ENCODE results near the gene DNAJB11. TPM values are rescaled to one million over a fixed set of nuclear protein-coding genes. Genes with fewer than 3 reads are reported as not detected.

DNAJB11 gene
- total and polyA plus RNA-seq, 2 of the 4 experiments (the other 2 are of a cell fraction): 27.4 to 48.6 TPM

DNA sequence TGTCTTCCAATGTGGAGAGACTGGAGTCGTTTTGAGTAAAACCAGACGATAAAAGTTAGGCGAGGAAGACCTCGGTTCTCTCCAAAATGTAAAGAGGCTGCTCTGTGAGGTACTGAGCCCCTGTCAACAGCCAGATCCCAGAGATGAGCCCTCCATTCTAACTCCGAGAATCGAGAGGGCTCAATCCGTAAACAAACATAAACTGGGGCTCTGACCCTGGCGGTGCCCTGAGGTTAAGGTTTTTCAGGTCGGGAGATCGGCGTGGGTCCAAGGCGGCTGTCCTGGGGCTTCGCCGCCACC lies 3.8 kb upstream of the DNAJB11 start:
- peaks cover 24 to 35% of the 10 kb centered on the region in 2 experiments for H3K79me1 ChIP-seq (ENCODE audit: low read depth in 1 of 2, low read length in 2 of 2)
- no TSS peak for BruUV-seq (replicated peaks)
- H3K4me3 ChIP-seq (ENCODE audit: insufficient read depth, low read depth, low read length): peak overlapping the region; percentile 87
- H2BK5ac ChIP-seq (ENCODE audit: low read depth, low read length, poor library complexity, severe bottlenecking): peak overlapping the region; percentile 50
- H2BK20ac ChIP-seq (ENCODE audit: low read depth, low read length): no peak overlapping the region
- peak overlapping the region; percentile 90 for H2AK9ac ChIP-seq (replicated peaks; ENCODE audit: low read depth, low read length, poor library complexity)
- CTCF ChIA-PET: interaction anchor here (1.4 kb wide), 1 partner anchor 43 kb away, joined by 3 read pairs; no protein-coding TSS in a partner anchor
- H3K4ac ChIP-seq (ENCODE audit: low read depth, low read length): peak overlapping the region; percentile 76
- peak overlapping the region; percentile 71 for H3K14ac ChIP-seq (replicated peaks; ENCODE audit: low read depth, low read length)
- H4K91ac ChIP-seq (ENCODE audit: insufficient read depth, low read depth, low read length): peak overlapping the region; percentile 87
- H3K4me2 ChIP-seq (ENCODE audit: low read depth, low read length): peak overlapping the region; percentile 94
- peak overlapping the region; percentile 88 for H3K9ac ChIP-seq (ENCODE audit: low read depth, low read length)
- TF ChIP-seq POLR2A (IDR thresholded peaks at IDR 0.05; ENCODE audit: low read depth, low read length): no peak
- TF ChIP-seq MAFK (IDR thresholded peaks at IDR 0.05; ENCODE audit: low read depth, low read length): no peak
- TF ChIP-seq MXI1 (IDR thresholded peaks at IDR 0.05; ENCODE audit: borderline replicate concordance, low read depth, low read length): no peak
- TF ChIP-seq RCOR1 (IDR thresholded peaks at IDR 0.05; ENCODE audit: insufficient replicate concordance, low read length): no peak
- TF ChIP-seq SMC3 (IDR thresholded peaks at IDR 0.05; ENCODE audit: low read depth, low read length): no peak
- no peak for TF ChIP-seq RFX5 (IDR thresholded peaks at IDR 0.05; ENCODE audit: low read depth, low read length)
- TF ChIP-seq MAZ (IDR thresholded peaks at IDR 0.05; ENCODE audit: borderline replicate concordance, low read depth, low read length): no peak
- no peak for TF ChIP-seq CEBPB (IDR thresholded peaks at IDR 0.05; ENCODE audit: low read depth, low read length)
- no peak for TF ChIP-seq FOS (IDR thresholded peaks at IDR 0.05; ENCODE audit: low read depth, low read length)
- no peak for TF ChIP-seq BHLHE40 (IDR thresholded peaks at IDR 0.05; ENCODE audit: low read depth, low read length)
- DNase-seq (no peak), ATAC-seq (ENCODE audit: low read depth) (no peak; the same call in 1 of the 2 replicates)
- no peak overlapping the region for H2BK120ac ChIP-seq (ENCODE audit: low read depth, low read length)
- H2BK15ac ChIP-seq (ENCODE audit: low read depth, low read length): no peak overlapping the region
- peak overlapping the region; percentile 75 for H3K27ac ChIP-seq (ENCODE audit: insufficient read depth, low read length)
- 0 out of 2 replicates have a peak, but pooled peaks cover 2% of the 10 kb centered on the region for H3K9me1 ChIP-seq (ENCODE audit: insufficient read depth, low read length)
- no peaks in the 10 kb centered on the region; the same call in 1 of the 2 replicates for H3K36me3 ChIP-seq (ENCODE audit: control insufficient read depth, insufficient read depth, low read length)
- POLR2A ChIA-PET (ENCODE audit: unreplicated experiment): no interaction called here
- in situ Hi-C loops (cut with MboI; ENCODE audit: low sequenced_read_pairs) (no loop called here), intact Hi-C loops (cut with micrococcal nuclease) (loop anchor here (1.0 to 5.0 kb wide), 2 partner anchors 255 to 459 kb away; partner anchors contain the start of gene ETV5), dilution Hi-C loops (cut with HindIII; ENCODE audit: low sequenced_read_pairs, unreplicated experiment) (no loop called here)
- H2AFZ ChIP-seq (replicated peaks; ENCODE audit: low read length, poor library complexity): peak overlapping the region; percentile 97
- no peaks in the 10 kb centered on the region for H4K20me1 ChIP-seq (ENCODE audit: insufficient read depth, low read length)
- no peak overlapping the region for H2AK5ac ChIP-seq (ENCODE audit: low read depth, low read length)
- H3K56ac ChIP-seq (ENCODE audit: extremely low read depth, insufficient read depth, low read length): peak overlapping the region; percentile 79
- peak overlapping the region; percentile 94 to 98 for H4K8ac ChIP-seq (ENCODE audit: low read depth in 2 of 2, low read length in 2 of 2)
- H3K27me3 ChIP-seq (ENCODE audit: control insufficient read depth, insufficient read depth, low read length): no peaks in the 10 kb centered on the region
- peak overlapping the region; percentile 97 for H3K23ac ChIP-seq (ENCODE audit: low read depth, low read length)
- no peak overlapping the region for H3K18ac ChIP-seq (ENCODE audit: low read depth, low read length)
- H3K9me3 ChIP-seq (ENCODE audit: control insufficient read depth, insufficient read depth, low read length): no peaks in the 10 kb centered on the region
- H3K4me1 ChIP-seq (ENCODE audit: control insufficient read depth, insufficient read depth, low read length): peaks cover 6% of the 10 kb centered on the region; the same call in 1 of the 2 replicates
- 0% methylated on average over 6 of the region's 14 CpGs; no CpG with 5 or more reads in 1 of the 2 experiments for WGBS, 2 experiments (ENCODE audit: extremely low coverage in 2 of 2, insufficient read length in 1 of 2)
- peak overlapping the region; percentile 62; the same call in 1 of the 2 replicates for H4K5ac ChIP-seq (ENCODE audit: low read depth, low read length)

Measured in IMR-90 (cell line).